Occipital lobe (tissue), 2 donors: ENCODE results near the gene NAB1. TPM values are rescaled to one million over a fixed set of nuclear protein-coding genes. Genes with fewer than 3 reads are reported as not detected.

ENCODE experiments used
- DNase-seq: peaks from one replicate; lab custom pipeline; 2025; lab: John Stamatoyannopoulos, UW
- total RNA-seq: library from RNA; depleted of rRNA; stranded (reverse); fragments of >200 nt; gene quantifications from one replicate; pipeline ENCODE4 v1.2.3, GENCODE V29; 2014

NAB1 gene
- total RNA-seq, 1 donor from 2014 or later, result 54.0 TPM

GRCh38 chr2:190713471-190713870, 64.6 kb downstream of the NAB1 start:
- DNase-seq, result no peak

- no peak for DNase-seq
These were observed 66.1 kb downstream of the NAB1 start for GRCh38 chr2:190714958-190715357.

GRCh38 chr2:190716176-190716807, 67.4 kb downstream of the NAB1 start:
- no peak for DNase-seq

- no peak for DNase-seq
These were observed 68.4 kb downstream of the NAB1 start for GRCh38 chr2:190717306-190717705.

- no peak for DNase-seq
These were observed 69.1 kb downstream of the NAB1 start for GRCh38 chr2:190717764-190718651.

- DNase-seq, result no peak
These were observed 70.0 kb downstream of the NAB1 start for GRCh38 chr2:190718652-190719526.

- DNase-seq, result no peak
These were observed 71.4 kb downstream of the NAB1 start for GRCh38 chr2:190720276-190720675.

- DNase-seq, result no peak
These were observed 71.8 kb downstream of the NAB1 start for GRCh38 chr2:190720691-190721090.

- no peak for DNase-seq
These were observed 73.3 kb downstream of the NAB1 start for GRCh38 chr2:190722061-190722759.

GRCh38 chr2:190722835-190723234, 74.0 kb downstream of the NAB1 start:
- DNase-seq, result no peak

GRCh38 chr2:190723397-190724090, 74.7 kb downstream of the NAB1 start:
- no peak for DNase-seq

- DNase-seq, result no peak
These were observed 77.4 kb downstream of the NAB1 start for GRCh38 chr2:190726255-190726654.

GRCh38 chr2:190736355-190736754, 87.5 kb downstream of the NAB1 start:
- DNase-seq, result no peak

- DNase-seq, result no peak
These were observed 91.6 kb downstream of the NAB1 start for GRCh38 chr2:190740449-190740848.

Other genes starting within 250 kb of the NAB1 start
- gene MFSD6, start 240.7 kb upstream of the NAB1 start, total RNA-seq, result 45.1 TPM
- gene NEMP2, start 114.4 kb upstream of the NAB1 start, total RNA-seq, result 3.4 TPM
- gene GLS, start 231.7 kb downstream of the NAB1 start, total RNA-seq, result 207 TPM